K562 (cell line): Measurements from ENCODE around the gene TNFAIP6. TPM values are rescaled to one million over a fixed set of nuclear protein-coding genes. Genes with fewer than 3 reads are reported as not detected.

Experiments
- ATF2 ChIP-seq: sonication (generic); formaldehyde crosslinking; IDR thresholded peaks from 2 replicates; pipeline ENCODE4 v1.8.1; 2022; ENCODE audit warnings: missing genetic modification reagents
- CREB5 ChIP-seq: fragments of 250-450 bp; sonication (Bioruptor Pico); IDR thresholded peaks from 2 replicates; pipeline ENCODE4 v1.5.0; 2020; ENCODE audit warnings: mild to moderate bottlenecking
- EWSR1 ChIP-seq: fragments of 450-650 bp; IDR thresholded peaks from 2 replicates; pipeline ENCODE4 v1.6.1; 2018; ENCODE audit warnings: borderline replicate concordance, mild to moderate bottlenecking, low read depth, moderate library complexity; ENCODE audit not compliant: partially characterized antibody
- HMG20A ChIP-seq: fragments of 450-650 bp; formaldehyde crosslinking; conservative IDR thresholded peaks from 2 replicates; pipeline ENCODE4 v1.4.0; 2020; ENCODE audit warnings: mild to moderate bottlenecking, mixed read lengths
- KAT8 ChIP-seq: fragments of 450-650 bp; IDR thresholded peaks from 2 replicates; pipeline ENCODE4 v1.6.1; 2016; ENCODE audit warnings: low read depth, mild to moderate bottlenecking
- KDM2B ChIP-seq: fragments of 250-450 bp; sonication (Bioruptor Pico); IDR thresholded peaks from 2 replicates; pipeline ENCODE4 v1.8.0; 2021; ENCODE audit warnings: mild to moderate bottlenecking, moderate library complexity
- MYBL2 ChIP-seq, 2 experiments: fragments of 450-650 bp in 1 of 2; sonication (generic) in 1 of 2; formaldehyde crosslinking in 1 of 2; IDR thresholded peaks; 2 replicates each; pipeline versions ENCODE4 v1.6.1 to v1.8.1; 2017 to 2022; ENCODE audit warnings: borderline replicate concordance in 1 of 2, inconsistent platforms in 1 of 2, low read depth in 1 of 2, mild to moderate bottlenecking in 1 of 2, missing genetic modification reagents in 1 of 2, moderate library complexity in 1 of 2
- RFX7 ChIP-seq: fragments of 250-450 bp; sonication (Bioruptor Pico); IDR thresholded peaks from 2 replicates; pipeline ENCODE4 v1.5.1; 2021; ENCODE audit warnings: mild to moderate bottlenecking
- SIRT6 ChIP-seq: IDR thresholded peaks from one replicate; pipeline ENCODE4 v1.6.1; 2012; ENCODE audit warnings: low read depth, mild to moderate bottlenecking, control low read depth, inconsistent platforms, low read length, moderate library complexity
- SMAD3 ChIP-seq: fragments of 450-650 bp; formaldehyde crosslinking; conservative IDR thresholded peaks from 2 replicates; pipeline ENCODE4 v1.4.0; 2020; ENCODE audit warnings: mild to moderate bottlenecking
- TBP ChIP-seq: optimal IDR thresholded peaks from 2 replicates; pipeline ENCODE3; 2011; ENCODE audit warnings: low read depth, low read length, improper control_type of control experiment
- ZNF398 ChIP-seq: fragments of 250-450 bp; sonication (Bioruptor Pico); IDR thresholded peaks from 2 replicates; pipeline ENCODE4 v1.8.0; 2021; ENCODE audit warnings: moderate library complexity, mild to moderate bottlenecking, inconsistent platforms
- ZNF445 ChIP-seq: fragments of 250-450 bp; sonication (Bioruptor Pico); IDR thresholded peaks from 2 replicates; pipeline ENCODE4 v1.4.0; 2020; ENCODE audit warnings: low read depth, mild to moderate bottlenecking, moderate library complexity
- ZNF511 ChIP-seq: sonication (generic); formaldehyde crosslinking; IDR thresholded peaks from 2 replicates; pipeline ENCODE4 v1.8.0; 2022; ENCODE audit warnings: mild to moderate bottlenecking, missing genetic modification reagents
- ZNF76 ChIP-seq: fragments of 250-450 bp; sonication (Bioruptor Pico); IDR thresholded peaks from 2 replicates; pipeline ENCODE4 v1.4.0; 2020; ENCODE audit warnings: mild to moderate bottlenecking, moderate library complexity, borderline replicate concordance
- polyA plus RNA-seq, 8 experiments: library from polyadenylated mRNA; depleted of rRNA in 4 of 8; stranded (reverse) in 5 of 8; unstranded in 3 of 8; fragments of >200 nt; fragmentation: Nextera tagmentation in 2 of 8; fragmentation: Illumina TruSeq in 1 of 8; extraction: Ambion mirVana in 2 of 8; extraction: Trizol in 1 of 8; gene quantifications; 2 replicates each; pipeline versions ENCODE4 v1.2.1 to v1.2.3, GENCODE V29; 2011 to 2014; ENCODE audit warnings: inconsistent platforms in 1 of 8, missing spikeins in 1 of 8
- total RNA-seq, 7 experiments: library from RNA; depleted of rRNA in 6 of 7; stranded (reverse); fragments of >200 nt in 6 of 7; fragmentation: Illumina TruSeq in 2 of 7; extraction: Trizol in 2 of 7; gene quantifications; 2 replicates each; pipeline versions ENCODE4 v1.2.1 to v1.2.3, GENCODE V29; 2011 to 2021; ENCODE audit warnings: low replicate concordance in 1 of 7
- TF ChIP-seq, protein P1 (sequence below): fragments of 250-450 bp; sonication (Bioruptor Pico); IDR thresholded peaks from 2 replicates; pipeline ENCODE4 v1.4.0; 2020; ENCODE audit warnings: mild to moderate bottlenecking, moderate library complexity
- TF ChIP-seq, protein P2 (sequence below): conservative IDR thresholded peaks from 2 replicates; pipeline ENCODE4 v1.6.1; 2011; ENCODE audit warnings: low read depth, mild to moderate bottlenecking, low read length; ENCODE audit not compliant: control insufficient read depth

TNFAIP6 gene
- total and polyA plus RNA-seq, 9 of the 15 experiments (the other 6 are each of a cell fraction or from before 2014, with no cell fraction given) = 0.07 to 0.28 (median 0.08) TPM; not detected in 6

DNA sequence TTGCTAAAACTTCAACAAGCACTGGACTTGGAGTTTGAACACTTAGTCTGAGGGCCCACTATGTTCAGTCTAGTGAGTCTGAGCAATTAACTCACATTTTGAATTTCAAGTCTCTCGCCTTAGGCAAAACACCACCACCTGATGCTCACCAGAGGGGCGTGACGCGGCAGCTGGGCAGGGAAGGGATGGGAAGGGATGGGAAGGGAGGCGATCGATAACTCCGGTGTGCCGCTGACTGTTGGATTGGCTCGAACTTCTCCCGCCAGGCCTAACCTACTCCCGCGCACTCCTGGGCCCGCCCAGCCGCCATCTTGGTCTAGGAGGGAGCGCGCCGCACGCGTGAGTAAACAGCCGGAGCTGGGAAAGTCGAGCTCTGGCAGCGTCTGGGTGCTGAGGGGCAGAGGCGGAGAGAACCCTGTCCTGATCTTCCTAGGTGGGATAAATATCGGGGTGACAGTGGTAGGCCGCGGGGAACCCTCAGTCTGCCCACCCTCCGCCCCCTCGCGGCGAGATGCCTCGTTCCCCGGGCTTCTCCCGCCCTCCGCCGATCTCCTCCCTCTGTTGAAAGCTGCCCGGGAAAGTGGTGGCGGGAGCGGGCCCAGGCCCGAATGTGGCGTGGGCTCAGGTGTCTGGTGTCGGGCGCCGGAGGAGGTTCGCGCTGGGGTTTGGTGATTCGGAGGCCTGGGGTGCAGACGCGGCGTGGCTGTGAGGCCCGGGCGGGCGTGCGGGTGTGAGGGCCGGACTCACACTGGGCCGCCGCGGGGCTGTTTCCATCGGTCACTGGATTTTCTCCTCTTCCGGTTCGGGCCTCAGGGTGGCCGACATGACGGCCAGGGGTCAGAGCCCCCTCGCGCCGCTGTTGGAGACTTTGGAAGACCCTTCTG is 52.5 kb downstream of the TNFAIP6 start, which contains the start of gene RIF1 (continued):
- 0 out of 2 replicates have a peak, but pooled peaks have one; percentile 71 for TF ChIP-seq RFX7 (CRISPR knock-in tag)
- peak; percentile 93 for TF ChIP-seq ZNF511
- TF ChIP-seq MYBL2 (IDR thresholded peaks at IDR 0.05; ENCODE audit: low read depth) = peak; percentile 51
- TF ChIP-seq MYBL2 (CRISPR knock-in tag; IDR thresholded peaks at IDR 0.05; ENCODE audit: borderline replicate concordance) = no peak
- no peak for TF ChIP-seq ATF2 (CRISPR knock-in tag)
- no peak for TF ChIP-seq EWSR1
- TF ChIP-seq CREB5 (CRISPR knock-in tag) = 0 out of 2 replicates have a peak, but pooled peaks have one; percentile 28
- 0 out of 2 replicates have a peak, but pooled peaks have one; percentile 21 for TF ChIP-seq ZNF76 (CRISPR knock-in tag)
- TF ChIP-seq ZNF445 = no peak
- TF ChIP-seq SIRT6 = no peak
- TF ChIP-seq, protein P1, sequence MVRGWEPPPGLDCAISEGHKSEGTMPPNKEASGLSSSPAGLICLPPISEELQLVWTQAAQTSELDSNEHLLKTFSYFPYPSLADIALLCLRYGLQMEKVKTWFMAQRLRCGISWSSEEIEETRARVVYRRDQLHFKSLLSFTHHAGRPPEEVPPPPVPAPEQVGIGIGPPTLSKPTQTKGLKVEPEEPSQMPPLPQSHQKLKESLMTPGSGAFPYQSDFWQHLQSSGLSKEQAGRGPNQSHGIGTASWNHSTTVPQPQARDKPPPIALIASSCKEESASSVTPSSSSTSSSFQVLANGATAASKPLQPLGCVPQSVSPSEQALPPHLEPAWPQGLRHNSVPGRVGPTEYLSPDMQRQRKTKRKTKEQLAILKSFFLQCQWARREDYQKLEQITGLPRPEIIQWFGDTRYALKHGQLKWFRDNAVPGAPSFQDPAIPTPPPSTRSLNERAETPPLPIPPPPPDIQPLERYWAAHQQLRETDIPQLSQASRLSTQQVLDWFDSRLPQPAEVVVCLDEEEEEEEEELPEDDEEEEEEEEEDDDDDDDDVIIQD = no peak
- TF ChIP-seq HMG20A (CRISPR knock-in tag) = no peak
- TF ChIP-seq KAT8 = no peak; the same call in 1 of the 2 replicates
- peak; percentile 86 for TF ChIP-seq TBP
- no peak for TF ChIP-seq ZNF398 (CRISPR knock-in tag)
- no peak for TF ChIP-seq KDM2B (CRISPR knock-in tag)
- TF ChIP-seq, protein P2, sequence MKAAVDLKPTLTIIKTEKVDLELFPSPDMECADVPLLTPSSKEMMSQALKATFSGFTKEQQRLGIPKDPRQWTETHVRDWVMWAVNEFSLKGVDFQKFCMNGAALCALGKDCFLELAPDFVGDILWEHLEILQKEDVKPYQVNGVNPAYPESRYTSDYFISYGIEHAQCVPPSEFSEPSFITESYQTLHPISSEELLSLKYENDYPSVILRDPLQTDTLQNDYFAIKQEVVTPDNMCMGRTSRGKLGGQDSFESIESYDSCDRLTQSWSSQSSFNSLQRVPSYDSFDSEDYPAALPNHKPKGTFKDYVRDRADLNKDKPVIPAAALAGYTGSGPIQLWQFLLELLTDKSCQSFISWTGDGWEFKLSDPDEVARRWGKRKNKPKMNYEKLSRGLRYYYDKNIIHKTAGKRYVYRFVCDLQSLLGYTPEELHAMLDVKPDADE = peak; percentile 86; the same call in 1 of the 2 replicates
- TF ChIP-seq SMAD3 (CRISPR knock-in tag) = no peak
